Adrenal gland (tissue), 12 donors: ENCODE measurements around the gene LIAS. TPM values are rescaled to one million over a fixed set of nuclear protein-coding genes. Genes with fewer than 3 reads are reported as not detected.

Source experiments
- DNase-seq, 7 donors: peaks; one replicate each; pipeline ENCODE4 v3.0.0-alpha.2; 2019 to 2020
- H3K27ac ChIP-seq, 5 donors: fragments of 200-600 bp; sonication (generic) in 4 of 5; 1 replicate in 3 of 5; 2 replicates in 2 of 5; pipeline versions ENCODE4 v1.5.1 to v1.8.0; 2016 to 2020; ENCODE audit warnings: mild to moderate bottlenecking in 1 of 5
- H3K27me3 ChIP-seq: fragments of 200-600 bp; 2 replicates; pipeline ENCODE4 v1.8.0; 2021
- H3K36me3 ChIP-seq, 2 donors: fragments of 200-600 bp; replicated peaks in 1 of 2; 1 replicate in 1 of 2; 2 replicates in 1 of 2; pipeline versions ENCODE4 v1.5.1 to v1.8.0; 2018 to 2022
- H3K4me1 ChIP-seq, 2 donors: fragments of 200-600 bp; replicated peaks in 1 of 2; 1 replicate in 1 of 2; 2 replicates in 1 of 2; pipeline versions ENCODE4 v1.5.1 to v1.8.0; 2018 to 2021
- H3K4me3 ChIP-seq, 4 donors: fragments of 200-600 bp; sonication (generic) in 3 of 4; one replicate each; pipeline ENCODE4 v1.5.1; 2016 to 2018
- H3K9me3 ChIP-seq, 3 donors: fragments of 200-600 bp; sonication (generic) in 1 of 3; replicated peaks in 1 of 3; 1 replicate in 2 of 3; 2 replicates in 1 of 3; pipeline versions ENCODE4 v1.5.1 to v1.8.0; 2016 to 2021
- CTCF ChIP-seq, 6 experiments: fragments of 450-650 bp in 4 of 6; fragments of 200-600 bp in 2 of 6; sonication (generic) in 1 of 6; IDR thresholded peaks; 1 replicate in 5 of 6; 2 replicates in 1 of 6; pipeline versions ENCODE4 v1.5.1 to v1.8.0; 2016 to 2021; ENCODE audit warnings: antibody characterized with exemption in 6 of 6, mild to moderate bottlenecking in 2 of 6, moderate library complexity in 1 of 6
- POLR2A ChIP-seq, 2 donors: fragments of 450-650 bp; IDR thresholded peaks; one replicate each; pipeline ENCODE4 v1.6.1; 2017; ENCODE audit warnings: antibody characterized with exemption in 2 of 2, mild to moderate bottlenecking in 2 of 2, moderate library complexity in 1 of 2
- WGBS, 4 donors: extraction: QIAGEN DNeasy Blood & Tissue Kit in 2 of 4; methylation state at CpG; one replicate each; pipeline versions ENCODE4 v1.1.5 to v1.1.7; 2013 to 2017; 5-methylcytosine and 5-hydroxymethylcytosine counted together
- intact Hi-C, 2 donors: fragments of 100-400 bp; cut with DNase I; formaldehyde crosslinking; loops; one replicate each; pipeline versions ENCODE4 v1.14.1 to v1.15.0; 2022 to 2023
- polyA plus RNA-seq, 3 donors: library from polyadenylated mRNA; stranded (reverse); fragments of 200-250 nt in 2 of 3; fragments of 350-450 nt in 1 of 3; fragmentation: Illumina TruSeq in 1 of 3; extraction: RNeasy Lipid Tissue Mini Kit (QIAGEN cat#74804) in 1 of 3; gene quantifications; one replicate each; pipeline ENCODE4 v1.2.3, GENCODE V29; 2013 to 2014
- total RNA-seq, 9 donors: library from RNA; depleted of rRNA in 4 of 9; stranded (reverse); fragments of >200 nt in 4 of 9; fragments of 120-200 nt in 1 of 9; fragmentation: NEBNext Ultra II Directional in 1 of 9; extraction: Animal tissue kit (Norgen Biotek cat#: 25700) in 1 of 9; gene quantifications; one replicate each; pipeline versions ENCODE4 v1.1.0 to v1.2.4, GENCODE V29; 2013 to 2023
- donor health status: healthy with polysubstance abuse.
- donor health status: Bipolar disorder and iron deficiency.
- donor health status: DM: yes; HTN: yes; CAD: no.
- donor health status: DM: no; HTN: no; CAD: no.
- donor health status: DM: no; HTN: no; CAD: no.
- donor health status: DM: yes; HTN: yes; CAD: no.

Gene LIAS
- total and polyA plus RNA-seq, 12 donors: 7.0 to 29.6 (median 18.0) TPM

- intact Hi-C loops: no loop called here
Observed at GRCh38 chr4:39484582-39485272, 25.9 kb downstream of the LIAS start.

GRCh38 chr4:39486221-39486804 is 27.5 kb downstream of the LIAS start:
- intact Hi-C loops: no loop called here
- H3K4me3 ChIP-seq: no peak overlapping the region

More at GRCh38 chr4:39484582-39485272, 25.9 kb downstream of the LIAS start:
- no peak for DNase-seq
- no peak for TF ChIP-seq CTCF (IDR thresholded peaks at IDR 0.05)
- TF ChIP-seq POLR2A (IDR thresholded peaks at IDR 0.05): no peak
- H3K27ac ChIP-seq: no peak overlapping the region
- H3K4me3 ChIP-seq: no peak overlapping the region
- no peaks in the 10 kb centered on the region for H3K4me1 ChIP-seq
- H3K27me3 ChIP-seq: no peaks in the 10 kb centered on the region
- WGBS, 4 donors: 71 to 78% (median 77%) methylated on average over 6 of the region's 6 CpGs
- no peaks in the 10 kb centered on the region for H3K36me3 ChIP-seq
- no peaks in the 10 kb centered on the region for H3K9me3 ChIP-seq

GRCh38 chr4:39490322-39490721 is 31.5 kb downstream of the LIAS start:
- H3K36me3 ChIP-seq: no peaks in the 10 kb centered on the region

More at GRCh38 chr4:39486221-39486804, 27.5 kb downstream of the LIAS start:
- Histone ChIP-seq H3K36me3 (no peaks in the 10 kb centered on the region), H3K4me1 (no peaks in the 10 kb centered on the region), H3K9me3 (no peaks in the 10 kb centered on the region), H3K27ac (no peak overlapping the region), H3K27me3 (no peaks in the 10 kb centered on the region)
- no peak for TF ChIP-seq CTCF (IDR thresholded peaks at IDR 0.05)
- TF ChIP-seq POLR2A (IDR thresholded peaks at IDR 0.05): no peak
- DNase-seq: no peak
- WGBS, 4 donors: 74 to 80% (median 76%) methylated on average over 10 of the region's 10 CpGs

GRCh38 chr4:39494354-39494753 is 35.5 kb downstream of the LIAS start:
- 89 to 98% (median 92%) methylated on average over 1 of the region's 1 CpG for WGBS, 4 donors
- H3K9me3 ChIP-seq: no peaks in the 10 kb centered on the region

More at GRCh38 chr4:39490322-39490721, 31.5 kb downstream of the LIAS start:
- Histone ChIP-seq H3K4me3 (no peak overlapping the region), H3K27ac (no peak overlapping the region), H3K4me1 (no peaks in the 10 kb centered on the region), H3K9me3 (no peaks in the 10 kb centered on the region), H3K27me3 (no peaks in the 10 kb centered on the region)
- no peak for TF ChIP-seq CTCF (IDR thresholded peaks at IDR 0.05)
- TF ChIP-seq POLR2A (IDR thresholded peaks at IDR 0.05): no peak
- WGBS, 4 donors: 70 to 90% (median 82%) methylated on average over 2 of the region's 2 CpGs
- intact Hi-C loops: no loop called here
- DNase-seq: no peak

More at GRCh38 chr4:39494354-39494753, 35.5 kb downstream of the LIAS start:
- Histone ChIP-seq H3K27me3 (no peaks in the 10 kb centered on the region), H3K4me3 (no peak overlapping the region), H3K36me3 (peaks cover 0 to 10% of the 10 kb centered on the region in 2 donors), H3K27ac (no peak overlapping the region), H3K4me1 (no peaks in the 10 kb centered on the region)
- intact Hi-C loops: no loop called here
- TF ChIP-seq CTCF (IDR thresholded peaks at IDR 0.05) (no peak), POLR2A (IDR thresholded peaks at IDR 0.05) (no peak)
- no peak for DNase-seq
